ENCODE measurements around the gene SMIM1.

DNA sequence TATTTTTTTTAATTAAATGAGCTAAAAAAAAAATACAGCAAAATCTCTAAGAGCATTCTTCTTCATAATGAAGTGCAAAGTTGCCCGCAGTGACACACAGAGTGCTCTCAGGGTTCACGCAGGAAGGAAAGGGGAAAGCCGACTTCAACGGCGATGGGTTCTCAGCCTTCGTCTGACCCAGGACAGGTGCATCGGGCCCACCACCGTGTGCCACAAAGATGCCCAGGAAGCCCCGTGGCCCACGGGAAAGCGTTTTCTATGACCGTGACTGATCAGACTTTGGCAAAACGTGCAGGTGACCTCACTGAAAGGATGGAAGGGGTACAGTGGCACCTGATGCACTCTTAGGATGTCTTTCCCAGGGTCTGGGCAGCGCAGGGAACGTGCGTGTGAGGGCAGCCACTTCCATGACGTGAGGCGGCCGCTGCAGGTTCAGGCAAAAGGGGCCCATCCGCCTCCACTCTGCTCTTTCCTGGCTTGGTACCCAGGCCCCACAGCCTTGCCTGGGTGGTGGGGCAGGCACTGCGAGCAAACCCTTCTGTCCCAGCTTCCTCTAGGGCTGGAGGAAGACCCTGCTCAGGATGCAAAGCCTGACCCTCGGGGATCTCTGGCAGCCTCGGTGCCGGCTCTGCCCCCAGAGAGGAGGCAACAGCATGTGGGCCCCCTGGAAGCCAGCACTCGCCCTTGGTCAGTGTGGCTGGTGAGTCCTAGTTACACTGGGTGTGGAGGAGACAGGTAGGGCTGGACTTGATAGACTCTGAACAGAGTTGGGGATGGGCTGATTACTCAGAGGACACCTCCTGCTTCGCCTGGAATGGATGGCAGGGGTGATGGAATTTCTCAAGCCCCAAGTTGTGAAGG is 15.4 kb downstream of the SMIM1 start:
- no peak for TF ChIP-seq CTCF (IDR thresholded peaks at IDR 0.05)
- no peak for TF ChIP-seq ESRRA (IDR thresholded peaks at IDR 0.05; ENCODE audit: borderline replicate concordance, low read length)
- TF ChIP-seq EP300 (IDR thresholded peaks at IDR 0.05): no peak
- TF ChIP-seq CHD2 (IDR thresholded peaks at IDR 0.05; ENCODE audit: low read length, partially characterized antibody): no peak
- no peak for TF ChIP-seq RCOR1 (IDR thresholded peaks at IDR 0.05; ENCODE audit: low read depth, low read length)
- TF ChIP-seq PBX3 (IDR thresholded peaks at IDR 0.05): no peak
- no peak for TF ChIP-seq KDM1A (IDR thresholded peaks at IDR 0.05; ENCODE audit: low read depth)
- no peak for TF ChIP-seq FOSL2 (IDR thresholded peaks at IDR 0.05)
- no peak for TF ChIP-seq FOSL2 (CRISPR knock-in tag; IDR thresholded peaks at IDR 0.05)
- no peak for TF ChIP-seq RARB (CRISPR knock-in tag; IDR thresholded peaks at IDR 0.05)
- TF ChIP-seq ELK1 (IDR thresholded peaks at IDR 0.05; ENCODE audit: low read depth, low read length): no peak
- no peak for TF ChIP-seq SREBF2 (IDR thresholded peaks at IDR 0.05)
- no peak for TF ChIP-seq POLR2A (IDR thresholded peaks at IDR 0.05; ENCODE audit: low read length)
